ENCODE data around the gene CDC42BPB. TPM values are rescaled to one million over a fixed set of nuclear protein-coding genes. Genes with fewer than 3 reads are reported as not detected.

CDC42BPB gene
- total and polyA plus RNA-seq, 8 donors, result 73.4 to 91.4 (median 79.5) TPM

DNA sequence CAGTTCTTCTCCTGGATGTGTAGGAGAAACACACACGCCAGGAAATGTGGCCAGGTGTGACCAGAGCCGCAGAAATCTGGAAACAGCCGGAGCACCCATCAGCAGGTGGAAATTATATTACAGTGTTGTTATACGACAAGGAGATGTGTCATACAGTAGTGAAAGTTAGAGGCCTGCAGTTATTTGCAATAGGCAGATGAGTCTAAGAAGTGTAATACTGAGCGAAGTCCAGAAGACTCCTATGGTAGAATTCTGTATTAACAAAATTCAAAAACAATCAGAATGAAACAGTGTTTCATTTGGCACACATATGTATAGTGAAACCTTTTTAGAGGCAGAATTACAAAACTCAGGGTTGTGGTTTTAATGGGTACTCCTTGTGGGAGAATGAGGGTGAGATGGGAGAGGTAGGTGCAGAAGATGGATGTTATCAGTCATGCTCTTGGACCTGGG is 174.2 kb downstream of the CDC42BPB start:
- Histone ChIP-seq H3K4me3 (no peak overlapping the region), H3K27ac (no peak overlapping the region), H3K36me3 (peaks cover 0 to 80% of the 10 kb centered on the region in 2 donors), H3K9me3 (no peaks in the 10 kb centered on the region), H3K27me3 (no peaks in the 10 kb centered on the region), H3K4me1 (peaks cover 0 to 5% of the 10 kb centered on the region in 2 donors)
- DNase-seq (no peak), ATAC-seq (no peak)
- TF ChIP-seq, protein P1, sequence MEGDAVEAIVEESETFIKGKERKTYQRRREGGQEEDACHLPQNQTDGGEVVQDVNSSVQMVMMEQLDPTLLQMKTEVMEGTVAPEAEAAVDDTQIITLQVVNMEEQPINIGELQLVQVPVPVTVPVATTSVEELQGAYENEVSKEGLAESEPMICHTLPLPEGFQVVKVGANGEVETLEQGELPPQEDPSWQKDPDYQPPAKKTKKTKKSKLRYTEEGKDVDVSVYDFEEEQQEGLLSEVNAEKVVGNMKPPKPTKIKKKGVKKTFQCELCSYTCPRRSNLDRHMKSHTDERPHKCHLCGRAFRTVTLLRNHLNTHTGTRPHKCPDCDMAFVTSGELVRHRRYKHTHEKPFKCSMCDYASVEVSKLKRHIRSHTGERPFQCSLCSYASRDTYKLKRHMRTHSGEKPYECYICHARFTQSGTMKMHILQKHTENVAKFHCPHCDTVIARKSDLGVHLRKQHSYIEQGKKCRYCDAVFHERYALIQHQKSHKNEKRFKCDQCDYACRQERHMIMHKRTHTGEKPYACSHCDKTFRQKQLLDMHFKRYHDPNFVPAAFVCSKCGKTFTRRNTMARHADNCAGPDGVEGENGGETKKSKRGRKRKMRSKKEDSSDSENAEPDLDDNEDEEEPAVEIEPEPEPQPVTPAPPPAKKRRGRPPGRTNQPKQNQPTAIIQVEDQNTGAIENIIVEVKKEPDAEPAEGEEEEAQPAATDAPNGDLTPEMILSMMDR (IDR thresholded peaks at IDR 0.05), result no peak
- intact Hi-C loops (cut with DNase I), result no loop called here

Other genes starting within 250 kb of the CDC42BPB start
- gene AMN, start 134.9 kb downstream of the CDC42BPB start, total RNA-seq, result 10 to 100 TPM; 16.9 to 23.2 TPM
- 1 to 10 TPM in 2 of 6 donors, under 1 TPM in 4; 0.30 to 1.4 (median 0.91) TPM for gene AMN, start 134.9 kb downstream of the CDC42BPB start, polyA plus RNA-seq (ENCODE audit: insufficient read length in 6 of 6)
- gene LBHD2, start 26.7 kb upstream of the CDC42BPB start, total RNA-seq, result not detected
- gene LBHD2, start 26.7 kb upstream of the CDC42BPB start, polyA plus RNA-seq (ENCODE audit: insufficient read length in 6 of 6), result not detected
- gene EXOC3L4, start 37.2 kb upstream of the CDC42BPB start, total RNA-seq, result 1 to 10 TPM; 3.0 to 4.0 TPM
- gene EXOC3L4, start 37.2 kb upstream of the CDC42BPB start, polyA plus RNA-seq (ENCODE audit: insufficient read length in 6 of 6), result 1 to 10 TPM; 1.9 to 6.2 (median 3.9) TPM
- gene TNFAIP2, start 65.9 kb upstream of the CDC42BPB start, total RNA-seq, result 100 to 1,000 TPM in 1 of 2 donors, 10 to 100 TPM in 1; 76.5 to 237 TPM
- 10 to 100 TPM; 28.4 to 38.4 (median 33.4) TPM for gene TNFAIP2, start 65.9 kb upstream of the CDC42BPB start, polyA plus RNA-seq (ENCODE audit: insufficient read length in 6 of 6)

All from left lung (tissue), 10 donors.